ENCODE data around the gene SEPTIN5. TPM values are rescaled to one million over a fixed set of nuclear protein-coding genes. Genes with fewer than 3 reads are reported as not detected.

SEPTIN5 gene
- total and polyA plus RNA-seq, 9 of the 15 experiments (the other 6 are each of a cell fraction or from before 2014, with no cell fraction given) = 0.03 to 195 (median 119) TPM

DNA sequence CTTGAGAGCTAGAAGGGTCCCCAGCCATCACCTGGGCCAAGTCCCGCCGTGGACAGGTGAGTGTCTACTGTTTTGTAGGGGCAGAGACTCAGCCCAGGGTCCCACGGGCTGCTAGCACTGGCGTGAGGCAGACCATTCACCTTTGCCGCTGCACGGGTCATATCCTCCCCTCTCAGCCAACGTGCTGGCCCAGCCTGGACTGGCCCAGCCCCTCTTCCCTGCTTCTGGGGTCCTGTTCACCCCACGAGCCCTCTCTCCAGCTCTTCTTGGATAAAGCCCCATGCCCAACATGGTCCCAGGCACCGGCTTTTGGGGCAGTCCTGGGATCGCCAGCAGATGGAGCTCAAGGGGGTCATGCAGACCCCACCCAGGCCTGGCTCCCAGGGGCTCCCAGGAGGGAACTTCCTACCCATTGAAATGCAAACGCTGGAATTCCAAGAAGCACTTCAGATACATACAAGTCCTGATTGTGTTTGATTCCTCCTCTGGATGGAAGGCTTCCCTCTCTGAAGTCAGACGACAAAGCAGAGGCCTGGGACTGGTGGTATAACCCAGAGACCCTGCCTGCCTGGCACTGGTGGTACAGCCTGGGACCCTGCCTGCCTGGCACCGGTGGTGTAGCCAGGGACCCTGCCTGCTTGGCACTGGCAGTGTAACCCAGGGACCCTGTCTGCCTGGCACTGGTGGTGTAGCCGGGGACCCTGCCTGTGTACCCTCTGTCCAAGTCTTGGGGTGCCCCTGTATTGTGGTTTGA, 8.9 kb upstream of the SEPTIN5 start (continued):
- TF ChIP-seq, protein P1, sequence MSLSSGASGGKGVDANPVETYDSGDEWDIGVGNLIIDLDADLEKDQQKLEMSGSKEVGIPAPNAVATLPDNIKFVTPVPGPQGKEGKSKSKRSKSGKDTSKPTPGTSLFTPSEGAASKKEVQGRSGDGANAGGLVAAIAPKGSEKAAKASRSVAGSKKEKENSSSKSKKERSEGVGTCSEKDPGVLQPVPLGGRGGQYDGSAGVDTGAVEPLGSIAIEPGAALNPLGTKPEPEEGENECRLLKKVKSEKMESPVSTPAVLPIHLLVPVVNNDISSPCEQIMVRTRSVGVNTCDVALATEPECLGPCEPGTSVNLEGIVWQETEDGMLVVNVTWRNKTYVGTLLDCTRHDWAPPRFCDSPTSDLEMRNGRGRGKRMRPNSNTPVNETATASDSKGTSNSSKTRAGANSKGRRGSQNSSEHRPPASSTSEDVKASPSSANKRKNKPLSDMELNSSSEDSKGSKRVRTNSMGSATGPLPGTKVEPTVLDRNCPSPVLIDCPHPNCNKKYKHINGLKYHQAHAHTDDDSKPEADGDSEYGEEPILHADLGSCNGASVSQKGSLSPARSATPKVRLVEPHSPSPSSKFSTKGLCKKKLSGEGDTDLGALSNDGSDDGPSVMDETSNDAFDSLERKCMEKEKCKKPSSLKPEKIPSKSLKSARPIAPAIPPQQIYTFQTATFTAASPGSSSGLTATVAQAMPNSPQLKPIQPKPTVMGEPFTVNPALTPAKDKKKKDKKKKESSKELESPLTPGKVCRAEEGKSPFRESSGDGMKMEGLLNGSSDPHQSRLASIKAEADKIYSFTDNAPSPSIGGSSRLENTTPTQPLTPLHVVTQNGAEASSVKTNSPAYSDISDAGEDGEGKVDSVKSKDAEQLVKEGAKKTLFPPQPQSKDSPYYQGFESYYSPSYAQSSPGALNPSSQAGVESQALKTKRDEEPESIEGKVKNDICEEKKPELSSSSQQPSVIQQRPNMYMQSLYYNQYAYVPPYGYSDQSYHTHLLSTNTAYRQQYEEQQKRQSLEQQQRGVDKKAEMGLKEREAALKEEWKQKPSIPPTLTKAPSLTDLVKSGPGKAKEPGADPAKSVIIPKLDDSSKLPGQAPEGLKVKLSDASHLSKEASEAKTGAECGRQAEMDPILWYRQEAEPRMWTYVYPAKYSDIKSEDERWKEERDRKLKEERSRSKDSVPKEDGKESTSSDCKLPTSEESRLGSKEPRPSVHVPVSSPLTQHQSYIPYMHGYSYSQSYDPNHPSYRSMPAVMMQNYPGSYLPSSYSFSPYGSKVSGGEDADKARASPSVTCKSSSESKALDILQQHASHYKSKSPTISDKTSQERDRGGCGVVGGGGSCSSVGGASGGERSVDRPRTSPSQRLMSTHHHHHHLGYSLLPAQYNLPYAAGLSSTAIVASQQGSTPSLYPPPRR (CRISPR knock-in tag; IDR thresholded peaks at IDR 0.05; ENCODE audit: borderline replicate concordance) = no peak
- TF ChIP-seq, protein P2, sequence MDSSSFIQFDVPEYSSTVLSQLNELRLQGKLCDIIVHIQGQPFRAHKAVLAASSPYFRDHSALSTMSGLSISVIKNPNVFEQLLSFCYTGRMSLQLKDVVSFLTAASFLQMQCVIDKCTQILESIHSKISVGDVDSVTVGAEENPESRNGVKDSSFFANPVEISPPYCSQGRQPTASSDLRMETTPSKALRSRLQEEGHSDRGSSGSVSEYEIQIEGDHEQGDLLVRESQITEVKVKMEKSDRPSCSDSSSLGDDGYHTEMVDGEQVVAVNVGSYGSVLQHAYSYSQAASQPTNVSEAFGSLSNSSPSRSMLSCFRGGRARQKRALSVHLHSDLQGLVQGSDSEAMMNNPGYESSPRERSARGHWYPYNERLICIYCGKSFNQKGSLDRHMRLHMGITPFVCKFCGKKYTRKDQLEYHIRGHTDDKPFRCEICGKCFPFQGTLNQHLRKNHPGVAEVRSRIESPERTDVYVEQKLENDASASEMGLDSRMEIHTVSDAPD (CRISPR knock-in tag; IDR thresholded peaks at IDR 0.05) = no peak
- no peak for TF ChIP-seq CCNT2 (IDR thresholded peaks at IDR 0.05; ENCODE audit: borderline replicate concordance, extremely low read depth, insufficient read length, low read depth, low read length)
- no peak for TF ChIP-seq MYNN (IDR thresholded peaks at IDR 0.05)
- no peak for TF ChIP-seq MYNN (CRISPR knock-in tag; IDR thresholded peaks at IDR 0.05)
- TF ChIP-seq TARDBP (IDR thresholded peaks at IDR 0.05) = no peak
- TF ChIP-seq, protein P3, sequence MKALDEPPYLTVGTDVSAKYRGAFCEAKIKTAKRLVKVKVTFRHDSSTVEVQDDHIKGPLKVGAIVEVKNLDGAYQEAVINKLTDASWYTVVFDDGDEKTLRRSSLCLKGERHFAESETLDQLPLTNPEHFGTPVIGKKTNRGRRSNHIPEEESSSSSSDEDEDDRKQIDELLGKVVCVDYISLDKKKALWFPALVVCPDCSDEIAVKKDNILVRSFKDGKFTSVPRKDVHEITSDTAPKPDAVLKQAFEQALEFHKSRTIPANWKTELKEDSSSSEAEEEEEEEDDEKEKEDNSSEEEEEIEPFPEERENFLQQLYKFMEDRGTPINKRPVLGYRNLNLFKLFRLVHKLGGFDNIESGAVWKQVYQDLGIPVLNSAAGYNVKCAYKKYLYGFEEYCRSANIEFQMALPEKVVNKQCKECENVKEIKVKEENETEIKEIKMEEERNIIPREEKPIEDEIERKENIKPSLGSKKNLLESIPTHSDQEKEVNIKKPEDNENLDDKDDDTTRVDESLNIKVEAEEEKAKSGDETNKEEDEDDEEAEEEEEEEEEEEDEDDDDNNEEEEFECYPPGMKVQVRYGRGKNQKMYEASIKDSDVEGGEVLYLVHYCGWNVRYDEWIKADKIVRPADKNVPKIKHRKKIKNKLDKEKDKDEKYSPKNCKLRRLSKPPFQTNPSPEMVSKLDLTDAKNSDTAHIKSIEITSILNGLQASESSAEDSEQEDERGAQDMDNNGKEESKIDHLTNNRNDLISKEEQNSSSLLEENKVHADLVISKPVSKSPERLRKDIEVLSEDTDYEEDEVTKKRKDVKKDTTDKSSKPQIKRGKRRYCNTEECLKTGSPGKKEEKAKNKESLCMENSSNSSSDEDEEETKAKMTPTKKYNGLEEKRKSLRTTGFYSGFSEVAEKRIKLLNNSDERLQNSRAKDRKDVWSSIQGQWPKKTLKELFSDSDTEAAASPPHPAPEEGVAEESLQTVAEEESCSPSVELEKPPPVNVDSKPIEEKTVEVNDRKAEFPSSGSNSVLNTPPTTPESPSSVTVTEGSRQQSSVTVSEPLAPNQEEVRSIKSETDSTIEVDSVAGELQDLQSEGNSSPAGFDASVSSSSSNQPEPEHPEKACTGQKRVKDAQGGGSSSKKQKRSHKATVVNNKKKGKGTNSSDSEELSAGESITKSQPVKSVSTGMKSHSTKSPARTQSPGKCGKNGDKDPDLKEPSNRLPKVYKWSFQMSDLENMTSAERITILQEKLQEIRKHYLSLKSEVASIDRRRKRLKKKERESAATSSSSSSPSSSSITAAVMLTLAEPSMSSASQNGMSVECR (CRISPR knock-in tag; IDR thresholded peaks at IDR 0.05) = no peak
- TF ChIP-seq STAT5A (IDR thresholded peaks at IDR 0.05; ENCODE audit: borderline replicate concordance, low read length) = no peak
- peak in 1 of 2 experiments; percentile 37; a peak in 2 of 4 replicates for TF ChIP-seq RAD21 (CRISPR knock-in tag; conservative IDR thresholded peaks at IDR 0.05 in 1 of 2, IDR thresholded peaks at IDR 0.05 in 1 of 2)
- TF ChIP-seq, protein P4, sequence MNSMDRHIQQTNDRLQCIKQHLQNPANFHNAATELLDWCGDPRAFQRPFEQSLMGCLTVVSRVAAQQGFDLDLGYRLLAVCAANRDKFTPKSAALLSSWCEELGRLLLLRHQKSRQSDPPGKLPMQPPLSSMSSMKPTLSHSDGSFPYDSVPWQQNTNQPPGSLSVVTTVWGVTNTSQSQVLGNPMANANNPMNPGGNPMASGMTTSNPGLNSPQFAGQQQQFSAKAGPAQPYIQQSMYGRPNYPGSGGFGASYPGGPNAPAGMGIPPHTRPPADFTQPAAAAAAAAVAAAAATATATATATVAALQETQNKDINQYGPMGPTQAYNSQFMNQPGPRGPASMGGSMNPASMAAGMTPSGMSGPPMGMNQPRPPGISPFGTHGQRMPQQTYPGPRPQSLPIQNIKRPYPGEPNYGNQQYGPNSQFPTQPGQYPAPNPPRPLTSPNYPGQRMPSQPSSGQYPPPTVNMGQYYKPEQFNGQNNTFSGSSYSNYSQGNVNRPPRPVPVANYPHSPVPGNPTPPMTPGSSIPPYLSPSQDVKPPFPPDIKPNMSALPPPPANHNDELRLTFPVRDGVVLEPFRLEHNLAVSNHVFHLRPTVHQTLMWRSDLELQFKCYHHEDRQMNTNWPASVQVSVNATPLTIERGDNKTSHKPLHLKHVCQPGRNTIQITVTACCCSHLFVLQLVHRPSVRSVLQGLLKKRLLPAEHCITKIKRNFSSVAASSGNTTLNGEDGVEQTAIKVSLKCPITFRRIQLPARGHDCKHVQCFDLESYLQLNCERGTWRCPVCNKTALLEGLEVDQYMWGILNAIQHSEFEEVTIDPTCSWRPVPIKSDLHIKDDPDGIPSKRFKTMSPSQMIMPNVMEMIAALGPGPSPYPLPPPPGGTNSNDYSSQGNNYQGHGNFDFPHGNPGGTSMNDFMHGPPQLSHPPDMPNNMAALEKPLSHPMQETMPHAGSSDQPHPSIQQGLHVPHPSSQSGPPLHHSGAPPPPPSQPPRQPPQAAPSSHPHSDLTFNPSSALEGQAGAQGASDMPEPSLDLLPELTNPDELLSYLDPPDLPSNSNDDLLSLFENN (IDR thresholded peaks at IDR 0.05; ENCODE audit: low read depth in 2 of 2, low read length in 2 of 2) = no peak
- TF ChIP-seq ZKSCAN3 (CRISPR knock-in tag; IDR thresholded peaks at IDR 0.05) = no peak
